LNCaP clone FGC (cell line): ENCODE measurements around the gene IREB2.

Source experiments
- DNase-seq: peaks from one replicate; pipeline ENCODE4 v3.0.0-alpha.2; 2011; ENCODE audit warnings: low read depth
- H3K4me3 ChIP-seq: 2 replicates; pipeline ENCODE4 v1.5.1; 2011; ENCODE audit warnings: mild to moderate bottlenecking, low read depth, low read length, control low read depth
- CTCF ChIP-seq: IDR thresholded peaks from 2 replicates; pipeline ENCODE4 v1.5.1; 2012; ENCODE audit warnings: mild to moderate bottlenecking; ENCODE audit not compliant: control insufficient read depth, insufficient read depth; ENCODE audit errors: extremely low read depth

IREB2 gene

DNA sequence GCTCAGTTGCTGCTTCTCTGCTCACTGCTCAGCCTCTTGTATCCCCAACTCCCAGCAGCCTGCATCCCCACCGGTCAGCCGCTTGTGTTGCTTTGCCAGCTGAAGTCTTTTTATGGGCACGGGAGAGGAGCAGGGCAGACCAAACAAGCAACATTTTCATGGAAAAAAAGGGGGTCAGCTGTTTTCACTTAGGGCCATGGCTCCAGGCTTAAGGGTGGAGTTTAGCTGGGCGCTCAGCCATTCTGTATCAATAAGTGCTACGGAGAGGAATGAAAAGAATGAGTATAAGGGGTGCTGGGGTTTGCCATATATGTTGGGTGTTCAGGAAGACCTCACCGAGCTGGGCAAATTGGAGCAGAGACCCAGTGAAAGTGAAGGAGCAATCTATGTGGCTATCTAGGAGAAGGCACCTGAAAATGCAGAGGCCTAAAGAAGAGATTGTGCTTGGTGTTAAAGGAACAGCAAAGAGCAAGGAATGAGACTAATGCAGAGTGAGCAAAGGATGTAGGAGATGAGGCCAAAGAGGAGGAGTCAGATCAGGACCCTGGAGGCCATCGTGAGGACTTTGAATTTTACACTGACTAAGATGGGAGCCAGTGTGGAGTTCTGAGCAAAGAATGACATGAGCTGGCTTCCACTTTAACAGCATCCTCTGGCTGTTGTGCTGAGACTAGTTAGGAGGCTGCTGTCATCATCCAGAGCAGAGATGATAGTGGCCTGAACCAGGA is 16.6 kb upstream of the IREB2 start:
- no peak overlapping the region for H3K4me3 ChIP-seq
- no peak for DNase-seq
- no peak for TF ChIP-seq CTCF

GRCh38 chr15:78422571-78423340 is 15.3 kb upstream of the IREB2 start:
- H3K4me3 ChIP-seq: no peak overlapping the region
- peak; percentile 33 for DNase-seq
- peak; percentile 93 for TF ChIP-seq CTCF

DNA sequence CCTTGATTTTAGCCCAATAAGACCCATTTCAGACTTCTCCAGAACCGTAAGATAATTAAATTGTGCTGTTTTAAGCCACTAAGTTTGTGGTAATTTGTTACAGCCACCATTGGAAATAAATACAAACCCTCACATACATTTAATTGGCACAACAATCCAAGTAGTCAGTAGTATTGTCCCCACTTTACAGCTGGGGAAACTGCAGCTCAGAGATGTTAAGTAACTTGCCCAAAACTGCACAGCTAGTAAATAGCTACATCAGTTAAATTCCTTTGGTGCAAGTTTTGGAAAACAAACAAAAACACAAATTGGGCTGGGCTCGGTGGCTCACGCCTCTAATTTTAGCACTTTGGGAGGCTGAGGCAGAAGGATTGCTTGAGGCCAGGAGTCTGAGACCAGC is 13.3 kb upstream of the IREB2 start:
- no peak overlapping the region for H3K4me3 ChIP-seq
- TF ChIP-seq CTCF: no peak
- DNase-seq: no peak

DNA sequence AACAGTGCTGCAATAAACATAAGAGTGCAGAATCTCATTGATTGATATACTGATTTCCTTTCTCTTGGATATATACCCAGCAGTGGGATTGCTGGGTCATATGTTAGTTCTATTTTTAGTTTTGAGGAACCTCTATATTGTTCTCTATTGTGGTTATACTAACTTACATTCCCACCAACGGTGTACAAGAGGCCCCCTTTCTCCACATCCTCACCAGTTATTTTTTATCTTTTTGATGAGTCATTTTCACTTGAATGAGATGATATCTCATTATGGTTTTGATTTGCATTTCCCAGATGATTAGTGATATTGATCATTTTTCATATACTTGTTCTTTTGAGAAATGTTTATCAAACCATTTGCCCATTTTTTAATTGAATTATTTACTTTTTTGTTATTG is 12.4 kb upstream of the IREB2 start:
- TF ChIP-seq CTCF: no peak
- DNase-seq: no peak
- H3K4me3 ChIP-seq: no peak overlapping the region

DNA sequence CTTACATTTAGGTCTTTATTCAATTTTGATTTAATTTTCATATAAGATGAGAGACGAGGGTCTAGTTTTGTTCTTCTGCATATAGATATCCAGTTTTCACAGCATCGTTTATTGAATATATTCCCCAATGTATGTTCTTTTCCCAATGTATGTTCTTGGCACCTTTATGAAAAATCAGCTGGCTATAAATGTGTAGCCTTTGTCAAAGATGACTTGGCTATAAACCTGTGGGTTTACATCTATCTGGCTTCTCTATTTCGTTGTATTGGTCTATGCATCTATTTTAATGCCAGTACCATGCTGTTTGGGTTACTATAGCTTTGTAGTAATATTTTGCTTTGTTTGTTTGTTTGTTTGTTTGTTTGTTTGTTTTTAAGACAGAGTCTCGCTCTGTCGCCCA is 11.7 kb upstream of the IREB2 start:
- H3K4me3 ChIP-seq: no peak overlapping the region
- no peak for DNase-seq
- TF ChIP-seq CTCF: no peak

DNA sequence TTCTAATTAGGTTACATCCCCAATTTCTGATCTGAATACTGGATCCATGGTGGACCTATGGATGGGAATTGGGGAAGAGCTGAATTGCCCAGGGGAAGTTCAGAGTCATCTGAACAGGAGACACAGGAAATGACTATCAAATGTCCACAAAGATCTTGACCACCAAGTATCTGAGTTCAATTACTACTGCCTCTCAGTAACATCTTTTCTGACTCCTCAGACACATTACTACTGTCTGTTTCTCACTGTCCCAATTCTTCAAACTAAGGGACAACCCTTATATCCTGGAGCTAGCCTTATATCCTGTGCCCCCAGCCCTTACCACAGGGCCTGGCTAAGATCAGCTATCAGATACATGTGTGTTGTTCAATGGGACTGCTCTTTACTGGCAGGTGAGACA is 10.1 kb upstream of the IREB2 start:
- no peak for TF ChIP-seq CTCF
- no peak overlapping the region for H3K4me3 ChIP-seq
- no peak for DNase-seq
